NK-92 (cell line): ENCODE measurements around the gene DCST1.

Source experiments
- DNase-seq: peaks from one replicate; lab custom pipeline; 2025; ENCODE audit not compliant: unreplicated experiment; lab: John Stamatoyannopoulos, UW

DCST1 gene

GRCh38 chr1:155012776-155013602 lies 20.6 kb upstream of the DCST1 start:
- DNase-seq, result no peak

DNA sequence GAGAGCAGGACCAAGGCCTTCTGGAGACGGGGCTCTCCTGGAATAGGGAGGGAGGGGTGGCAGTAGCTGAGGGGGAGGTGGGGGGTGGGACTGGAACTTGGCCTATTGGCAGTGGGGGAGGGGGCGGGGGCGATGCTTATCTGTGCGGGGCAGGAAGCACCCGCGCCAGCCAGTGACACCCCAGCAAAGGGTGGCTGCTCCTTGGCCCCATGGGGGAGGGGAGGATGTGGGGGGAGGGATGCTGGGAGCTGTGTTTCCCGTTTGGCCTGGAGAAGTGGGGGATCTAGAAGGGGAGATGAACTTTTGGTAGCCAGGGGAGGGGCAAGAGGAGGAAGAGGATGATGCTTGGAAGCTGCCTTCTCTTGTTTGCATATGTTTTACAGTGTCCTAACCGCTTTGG lies 20.0 kb upstream of the DCST1 start:
- DNase-seq, result no peak

GRCh38 chr1:155014709-155015508 lies 18.7 kb upstream of the DCST1 start:
- no peak for DNase-seq

GRCh38 chr1:155015527-155016230 lies 17.9 kb upstream of the DCST1 start:
- DNase-seq, result no peak

DNA sequence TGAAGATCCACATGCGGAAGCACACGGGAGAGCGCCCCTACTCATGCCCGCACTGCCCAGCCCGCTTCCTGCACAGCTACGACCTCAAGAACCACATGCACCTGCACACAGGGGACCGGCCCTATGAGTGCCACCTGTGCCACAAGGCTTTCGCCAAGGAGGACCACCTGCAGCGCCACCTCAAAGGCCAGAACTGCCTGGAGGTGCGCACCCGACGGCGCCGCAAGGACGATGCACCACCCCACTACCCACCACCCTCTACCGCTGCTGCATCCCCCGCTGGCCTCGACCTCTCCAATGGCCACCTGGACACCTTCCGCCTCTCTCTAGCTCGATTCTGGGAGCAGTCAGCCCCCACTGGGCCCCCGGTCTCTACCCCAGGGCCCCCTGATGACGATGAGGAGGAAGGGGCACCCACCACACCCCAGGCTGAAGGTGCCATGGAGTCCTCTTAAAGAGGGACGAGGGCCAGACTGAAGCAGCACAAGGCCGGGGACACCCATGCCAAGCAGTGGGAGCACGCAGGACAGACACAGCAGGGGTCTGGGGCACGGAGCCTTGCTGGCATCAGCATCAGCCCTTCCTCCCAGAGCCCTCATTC lies 17.3 kb upstream of the DCST1 start:
- no peak for DNase-seq

DNA sequence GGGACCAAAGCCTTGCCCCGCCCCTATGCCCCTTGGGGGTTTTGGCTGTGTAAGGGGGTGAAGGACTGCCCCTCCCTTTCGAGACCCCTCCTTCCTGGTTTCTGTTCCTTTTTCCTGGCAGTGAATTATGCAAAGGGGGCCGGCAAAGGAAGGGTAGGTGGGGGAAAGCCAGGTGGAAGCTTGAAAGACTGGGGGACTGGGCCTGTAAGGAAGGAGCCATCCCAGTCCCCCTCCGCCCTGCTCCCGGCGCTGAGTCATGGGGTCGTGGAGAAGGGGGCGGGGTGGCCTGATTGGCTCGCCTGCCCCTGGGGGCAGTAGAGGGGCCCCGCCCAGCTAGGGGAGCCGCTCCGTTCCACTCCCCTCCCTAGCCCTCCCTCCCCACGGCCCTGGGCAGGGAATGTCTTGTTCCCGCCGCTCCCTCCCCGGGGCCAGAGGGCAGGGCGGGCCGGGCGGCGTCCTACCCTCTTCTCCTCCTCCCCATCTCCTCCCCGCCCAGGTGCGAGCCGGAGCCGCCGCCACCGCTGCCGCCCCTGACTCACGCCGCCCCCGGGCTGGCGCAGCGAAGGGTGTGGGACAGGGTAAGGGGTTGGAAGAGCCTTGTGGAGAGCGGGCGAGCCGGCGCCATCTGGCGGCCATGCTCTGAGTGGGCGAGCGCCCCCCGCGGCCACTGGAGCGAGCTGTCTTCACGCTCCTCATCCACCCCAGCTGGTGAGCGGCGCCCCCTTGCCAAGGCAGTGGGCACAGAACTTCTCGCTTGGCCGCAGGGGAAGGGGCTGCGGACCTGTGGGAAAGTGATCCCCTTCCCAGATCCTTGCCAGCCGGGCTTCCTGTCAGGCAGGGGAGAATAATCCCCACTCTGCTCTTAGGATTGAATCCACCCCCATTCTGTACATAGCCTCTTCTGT lies 16.3 kb upstream of the DCST1 start:
- DNase-seq, result no peak

DNA sequence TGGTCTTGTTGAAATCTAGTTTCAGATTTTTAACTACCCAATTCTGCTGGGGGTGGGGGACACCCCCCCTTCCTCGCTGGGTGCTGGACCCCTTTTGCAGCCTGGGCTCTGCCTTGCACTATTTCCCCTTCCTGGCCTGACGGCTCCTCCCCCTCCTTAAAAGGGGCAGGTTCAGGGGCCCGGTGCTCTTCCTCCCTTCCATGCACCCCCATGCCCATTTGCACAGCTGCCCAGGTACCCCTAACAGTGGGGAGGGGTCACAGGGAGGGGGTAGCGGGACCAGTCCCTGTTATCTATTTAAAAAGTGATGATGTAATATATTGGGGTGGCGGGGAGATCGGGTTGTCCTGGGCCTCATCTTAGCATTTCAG lies 15.7 kb upstream of the DCST1 start:
- no peak for DNase-seq

DNA sequence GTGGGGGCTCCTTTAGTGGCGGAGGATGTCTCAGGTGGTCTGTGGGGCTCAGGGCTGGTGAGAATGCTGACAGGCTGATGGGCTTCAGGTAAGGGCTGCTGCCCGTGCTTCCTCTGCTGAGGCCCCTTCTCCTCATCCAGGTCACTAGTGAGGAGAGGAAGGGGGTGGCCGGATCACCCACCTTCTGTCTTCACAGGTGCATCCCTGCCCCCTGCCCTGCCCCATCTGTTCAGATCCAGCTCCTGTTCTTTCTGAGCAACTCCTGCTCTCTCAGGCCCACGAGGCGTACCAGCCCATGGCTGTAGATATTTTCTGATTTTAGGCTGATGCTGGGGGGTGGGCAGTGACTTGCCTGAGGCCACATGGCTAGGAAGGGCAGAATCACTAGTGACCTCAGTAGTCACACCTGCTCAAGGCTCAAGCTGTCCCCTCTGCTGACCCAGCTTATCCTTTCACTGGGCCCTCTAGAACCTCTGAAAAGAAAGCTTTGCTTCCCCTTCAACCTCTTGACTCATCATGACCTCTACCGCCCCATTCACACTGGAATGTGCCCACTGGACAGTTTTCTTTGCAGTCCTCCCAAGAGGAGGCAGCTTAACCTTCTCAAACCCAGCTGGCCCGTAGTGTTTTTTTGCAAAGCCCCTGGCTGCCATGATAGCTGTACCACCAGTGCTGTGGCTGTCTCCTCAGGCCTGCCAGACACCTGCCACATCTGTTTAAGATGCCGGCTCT lies 14.8 kb upstream of the DCST1 start:
- no peak for DNase-seq

DNA sequence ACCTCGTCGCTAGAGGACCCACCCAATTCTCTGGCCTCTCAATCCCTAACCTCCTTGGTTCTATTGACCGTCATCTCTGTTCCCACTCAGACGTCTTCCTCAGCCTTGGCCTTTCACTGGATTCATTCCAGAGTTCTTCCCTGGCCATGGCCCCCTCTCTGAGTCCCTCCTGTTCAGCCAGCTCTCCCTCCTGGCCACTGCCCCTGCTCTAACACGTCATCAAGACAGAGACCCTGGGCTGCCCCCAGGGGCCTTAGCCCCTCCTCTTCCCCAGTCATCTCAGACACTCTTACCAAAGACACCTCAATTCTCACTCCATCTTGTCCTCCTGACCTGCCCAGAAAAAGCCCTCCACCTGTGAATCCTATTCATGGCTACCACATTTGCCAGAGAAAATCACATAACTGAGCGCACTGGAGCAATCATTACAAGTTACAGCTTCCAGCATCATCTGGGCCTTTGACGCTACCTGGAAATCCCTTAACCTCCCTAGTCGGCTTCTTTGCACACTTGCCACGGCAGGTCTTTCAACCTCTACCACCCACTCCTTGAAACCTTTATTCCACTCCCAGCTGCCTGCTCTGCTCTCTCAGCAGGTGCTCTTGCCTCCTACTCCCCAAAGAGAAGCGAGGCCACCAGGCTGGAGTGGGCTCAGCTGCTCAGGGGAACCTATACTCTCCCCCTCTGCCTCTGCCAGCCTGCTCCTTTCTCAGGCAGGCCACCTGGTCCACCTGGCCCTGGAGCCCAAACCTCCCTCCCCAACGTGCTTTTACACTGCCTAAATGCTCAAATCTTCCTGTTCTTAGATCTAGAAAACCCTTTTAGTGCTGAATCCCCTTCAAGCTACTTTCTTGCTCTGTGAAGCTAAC lies 14.0 kb upstream of the DCST1 start:
- no peak for DNase-seq

DNA sequence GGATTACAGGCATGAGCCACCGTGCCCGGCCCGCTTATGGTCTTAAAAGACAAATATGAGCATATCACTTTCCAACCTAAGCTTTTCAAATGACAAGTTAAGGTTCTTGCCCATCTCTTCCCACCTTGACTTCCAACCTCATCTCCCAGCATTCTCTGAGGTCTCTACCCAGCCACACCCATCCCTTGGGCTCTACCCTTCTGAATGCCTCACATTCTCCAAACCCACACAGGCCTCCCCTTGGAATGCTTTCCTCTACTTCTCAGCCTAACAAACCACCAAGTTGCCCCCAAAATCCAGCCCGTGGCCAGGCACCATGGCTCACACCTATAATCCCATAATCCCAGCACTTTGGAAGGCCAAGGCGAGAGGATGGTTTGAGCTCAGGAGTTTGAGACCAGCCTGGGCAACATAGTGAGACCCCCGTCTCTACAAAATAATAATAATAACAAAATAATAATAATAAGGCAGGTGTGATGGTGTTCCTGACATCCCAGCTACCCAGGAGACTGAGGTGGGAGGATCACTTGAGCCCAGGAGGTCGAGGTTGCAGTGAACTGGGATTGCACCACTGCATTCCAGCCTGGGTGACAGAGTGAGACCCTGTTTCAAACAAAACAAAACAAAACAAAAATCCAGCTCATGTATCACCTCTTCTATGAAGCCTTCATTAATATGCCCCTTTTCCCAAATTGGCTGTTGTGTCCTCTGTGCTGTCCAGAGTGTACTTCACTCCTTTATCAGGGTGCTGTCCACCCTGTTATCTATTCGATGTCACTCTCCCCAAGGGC lies 11.3 kb upstream of the DCST1 start:
- DNase-seq, result no peak

DNA sequence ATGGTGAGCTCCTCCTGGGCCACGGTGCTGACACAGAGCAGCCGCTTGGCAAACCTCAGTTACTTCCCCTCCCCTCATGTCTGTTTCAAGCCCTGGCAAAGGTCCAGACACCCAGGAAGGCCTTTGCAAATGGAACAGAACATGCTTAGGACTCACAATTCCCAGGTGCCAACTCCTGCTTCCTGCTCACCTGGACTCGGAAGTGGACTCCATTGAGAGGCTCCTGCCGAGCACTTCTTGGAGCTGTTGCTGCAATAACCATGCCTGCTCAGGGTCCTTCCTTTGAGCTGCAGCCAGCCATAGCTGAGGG lies 10.7 kb upstream of the DCST1 start:
- DNase-seq, result no peak

- DNase-seq, result no peak
Observed at GRCh38 chr1:155023627-155024026, 10.0 kb upstream of the DCST1 start.

DNA sequence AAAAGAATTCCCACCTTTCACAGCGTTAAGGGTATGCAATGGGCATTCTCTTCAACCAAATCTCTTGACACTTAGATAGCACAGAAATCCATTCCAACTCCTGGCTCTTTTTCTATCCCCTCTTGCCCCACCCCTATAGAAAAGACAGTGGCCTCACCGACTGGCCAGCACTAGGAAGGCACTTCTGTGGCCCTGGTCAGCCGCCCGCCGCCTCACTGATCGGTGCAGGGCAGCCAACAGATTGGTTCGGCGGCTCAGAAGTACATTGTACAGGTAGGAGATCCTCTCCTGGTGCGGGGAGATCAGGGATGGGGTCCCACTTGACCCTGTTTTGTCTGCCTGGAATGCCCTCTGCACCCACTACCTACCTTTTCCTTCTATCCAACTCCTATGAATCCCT lies 9.3 kb upstream of the DCST1 start:
- DNase-seq, result no peak

DNA sequence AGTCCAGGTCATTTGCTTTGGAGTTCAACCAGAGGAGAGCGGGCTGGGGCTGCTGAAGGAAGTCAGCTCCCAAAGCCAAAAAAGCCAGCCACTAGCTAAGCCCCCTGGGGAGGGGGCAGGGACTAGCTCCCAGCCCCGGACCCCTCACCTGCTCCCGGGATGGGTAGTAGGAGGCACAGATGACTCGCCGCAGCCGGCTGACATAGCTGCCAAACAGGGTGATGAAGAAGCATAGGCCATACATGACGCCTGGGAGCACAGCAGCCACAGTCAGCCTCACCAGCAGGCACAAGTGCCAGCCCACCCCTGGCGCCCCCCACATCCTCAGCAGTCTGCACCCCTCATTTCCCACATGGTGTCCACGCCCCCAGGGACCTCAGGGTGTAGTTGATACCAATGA lies 7.5 kb upstream of the DCST1 start:
- no peak for DNase-seq

- DNase-seq, result no peak
Observed at GRCh38 chr1:155026588-155026987, 7.0 kb upstream of the DCST1 start.

GRCh38 chr1:155029513-155030242 lies 3.9 kb upstream of the DCST1 start:
- DNase-seq, result no peak

DNA sequence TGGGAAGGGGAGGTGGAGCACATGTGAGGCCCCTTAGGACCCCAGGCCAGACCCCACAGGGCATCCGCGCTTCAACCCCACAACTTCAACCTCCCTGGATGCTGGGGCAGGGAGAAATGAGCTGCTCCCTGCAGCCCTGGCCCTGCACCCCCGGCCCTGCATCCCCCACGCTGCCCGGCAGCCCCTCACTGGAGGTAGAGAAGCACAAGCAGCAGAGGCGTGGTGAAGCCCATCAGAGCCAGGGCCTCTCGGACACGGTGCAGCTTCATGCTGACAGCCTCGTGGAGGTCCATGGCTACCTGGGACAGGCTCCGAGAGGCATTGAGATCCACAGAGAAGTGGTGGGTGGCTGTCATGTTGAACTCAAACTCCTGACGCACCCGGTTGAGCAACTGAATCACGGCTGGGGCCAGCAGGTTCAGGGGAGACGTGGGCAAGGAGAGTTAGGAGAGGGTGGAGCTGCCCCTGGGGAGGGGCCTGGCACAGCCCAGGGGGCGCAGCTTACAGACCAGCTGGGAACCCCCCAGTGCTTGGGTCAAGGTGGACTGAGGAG lies 3.3 kb upstream of the DCST1 start:
- DNase-seq, result no peak
